Caco-2 (cell line): ENCODE data around the gene PPP1CC. TPM values are rescaled to one million over a fixed set of nuclear protein-coding genes. Genes with fewer than 3 reads are reported as not detected.

Source experiments
- BruUV-seq: library from RNA; stranded (reverse); fragments of 400-500 nt; replicated peaks from 2 replicates; lab custom pipeline; 2021; lab: Mats Ljungman, UMichigan
- CTCF ChIA-PET: fragments of 300-600 bp; sonication (Branson Sonifier 250); formaldehyde crosslinking; loops from one replicate; lab custom pipeline; 2022; ENCODE audit warnings: antibody characterized with exemption; lab: Charles Lee
- POLR2A ChIA-PET: fragments of 300-600 bp; sonication (Branson Sonifier 250); formaldehyde crosslinking; loops from one replicate; lab custom pipeline; 2022; ENCODE audit warnings: antibody characterized with exemption; lab: Charles Lee
- DNase-seq, 2 experiments: peaks; one replicate each; pipeline versions ENCODE4 v3.0.0 to v3.0.0-alpha.2; 2020 to 2022
- H3K27me3 ChIP-seq: replicated peaks from 2 replicates; pipeline ENCODE4 v1.6.0; 2011; ENCODE audit warnings: low read length; ENCODE audit not compliant: control insufficient read depth, insufficient read depth
- H3K36me3 ChIP-seq: 2 replicates; pipeline ENCODE4 v1.5.1; 2011; ENCODE audit warnings: low read length; ENCODE audit not compliant: control insufficient read depth, insufficient read depth
- H3K4me1 ChIP-seq: fragments of 250-450 bp; sonication (Bioruptor Pico); 2 replicates; pipeline ENCODE4 v1.5.1; 2020; ENCODE audit warnings: mild to moderate bottlenecking
- H3K4me3 ChIP-seq: 2 replicates; pipeline ENCODE4 v1.5.1; 2011; ENCODE audit warnings: low read depth, mild to moderate bottlenecking, control low read depth, low read length
- H3K9me3 ChIP-seq: fragments of 250-450 bp; sonication (Bioruptor Pico); 2 replicates; pipeline ENCODE4 v1.5.1; 2020; ENCODE audit warnings: mild to moderate bottlenecking, moderate library complexity
- H3K27ac Mint-ChIP-seq: one replicate; pipeline ENCODE4 v1.8.0; 2022; ENCODE audit warnings: mixed read lengths; ENCODE audit not compliant: unreplicated experiment
- H3K27me3 Mint-ChIP-seq: one replicate; pipeline ENCODE4 v1.8.0; 2022; ENCODE audit warnings: mixed read lengths; ENCODE audit not compliant: insufficient read depth, unreplicated experiment
- H3K36me3 Mint-ChIP-seq: one replicate; pipeline ENCODE4 v1.8.0; 2022; ENCODE audit warnings: mild to moderate bottlenecking, mixed read lengths; ENCODE audit not compliant: insufficient read depth, unreplicated experiment
- H3K4me1 Mint-ChIP-seq: one replicate; pipeline ENCODE4 v1.8.0; 2022; ENCODE audit warnings: low read depth, mixed read lengths; ENCODE audit not compliant: unreplicated experiment
- H3K4me3 Mint-ChIP-seq: one replicate; pipeline ENCODE4 v1.8.0; 2022; ENCODE audit warnings: mild to moderate bottlenecking, moderate library complexity, mixed read lengths; ENCODE audit not compliant: unreplicated experiment
- H3K9me3 Mint-ChIP-seq: one replicate; pipeline ENCODE4 v1.8.0; 2022; ENCODE audit warnings: mixed read lengths; ENCODE audit not compliant: unreplicated experiment
- CTCF ChIP-seq, 2 experiments: fragments of 200-600 bp in 1 of 2; IDR thresholded peaks; 1 replicate in 1 of 2; 2 replicates in 1 of 2; pipeline versions ENCODE4 v1.5.1 to v1.8.0; 2011 to 2022; ENCODE audit warnings: antibody characterized with exemption in 1 of 2, control low read depth in 1 of 2, inconsistent platforms in 1 of 2, low read depth in 1 of 2, low read length in 1 of 2, mild to moderate bottlenecking in 1 of 2, moderate library complexity in 1 of 2; ENCODE audit not compliant: insufficient read depth in 1 of 2, severe bottlenecking in 1 of 2, unreplicated experiment in 1 of 2
- intact Hi-C: fragments of 100-400 bp; cut with micrococcal nuclease; formaldehyde crosslinking; loops from one replicate; pipeline ENCODE4 v1.10.0; 2022; ENCODE audit not compliant: unreplicated experiment
- total RNA-seq: library from RNA; stranded (reverse); gene quantifications from 2 replicates; pipeline ENCODE4 v1.2.3, GENCODE V29; 2022

PPP1CC gene
- total RNA-seq, 1 experiment from 2014 or later = 213 TPM

GRCh38 chr12:110760204-110760609 lies 17.5 kb upstream of the PPP1CC start:
- intact Hi-C loops = no loop called here
- CTCF ChIA-PET = no interaction called here
- no peaks in the 10 kb centered on the region for H3K9me3 ChIP-seq
- no peak overlapping the region for H3K4me3 Mint-ChIP-seq
- H3K27ac Mint-ChIP-seq = no peak overlapping the region
- H3K4me1 Mint-ChIP-seq = no peaks in the 10 kb centered on the region
- no peaks in the 10 kb centered on the region for H3K27me3 ChIP-seq
- no peaks in the 10 kb centered on the region for H3K27me3 Mint-ChIP-seq
- POLR2A ChIA-PET = no interaction called here
- TF ChIP-seq CTCF (IDR thresholded peaks at IDR 0.05; ENCODE audit: insufficient read depth in 1 of 2, low read depth in 1 of 2, low read length in 1 of 2, severe bottlenecking in 1 of 2, unreplicated experiment in 1 of 2) = no peak
- H3K36me3 ChIP-seq = no peaks in the 10 kb centered on the region
- no TSS peak for BruUV-seq
- H3K9me3 Mint-ChIP-seq = no peaks in the 10 kb centered on the region
- no peak for DNase-seq
- H3K36me3 Mint-ChIP-seq = no peaks in the 10 kb centered on the region
- H3K4me1 ChIP-seq = no peaks in the 10 kb centered on the region
- no peak overlapping the region for H3K4me3 ChIP-seq

GRCh38 chr12:110758922-110759321 lies 16.2 kb upstream of the PPP1CC start:
- POLR2A ChIA-PET = no interaction called here
- H3K27ac Mint-ChIP-seq = no peak overlapping the region

GRCh38 chr12:110756611-110757010 lies 13.9 kb upstream of the PPP1CC start:
- CTCF ChIA-PET = interaction anchor here (0.7 kb wide), 1 partner anchor 287 kb away, joined by 4 read pairs; no protein-coding TSS in a partner anchor
- DNase-seq = no peak
- H3K36me3 Mint-ChIP-seq = no peaks in the 10 kb centered on the region

More at GRCh38 chr12:110758922-110759321, 16.2 kb upstream of the PPP1CC start:
- Histone ChIP-seq H3K4me1 (no peaks in the 10 kb centered on the region), H3K4me3 (no peak overlapping the region), H3K9me3 (no peaks in the 10 kb centered on the region), H3K36me3 (no peaks in the 10 kb centered on the region), H3K27me3 (no peaks in the 10 kb centered on the region)
- CTCF ChIA-PET = no interaction called here
- Mint-ChIP-seq H3K9me3 (no peaks in the 10 kb centered on the region), H3K27me3 (no peaks in the 10 kb centered on the region), H3K4me3 (no peak overlapping the region), H3K4me1 (no peaks in the 10 kb centered on the region), H3K36me3 (no peaks in the 10 kb centered on the region)
- DNase-seq = no peak
- TF ChIP-seq CTCF (IDR thresholded peaks at IDR 0.05; ENCODE audit: insufficient read depth in 1 of 2, low read depth in 1 of 2, low read length in 1 of 2, severe bottlenecking in 1 of 2, unreplicated experiment in 1 of 2) = no peak
- intact Hi-C loops = no loop called here
- BruUV-seq = no TSS peak

More at GRCh38 chr12:110756611-110757010, 13.9 kb upstream of the PPP1CC start:
- TF ChIP-seq CTCF (IDR thresholded peaks at IDR 0.05; ENCODE audit: insufficient read depth in 1 of 2, low read depth in 1 of 2, low read length in 1 of 2, severe bottlenecking in 1 of 2, unreplicated experiment in 1 of 2) = no peak
- H3K9me3 Mint-ChIP-seq = no peaks in the 10 kb centered on the region
- no peak overlapping the region for H3K4me3 Mint-ChIP-seq
- Histone ChIP-seq H3K4me1 (no peaks in the 10 kb centered on the region), H3K9me3 (no peaks in the 10 kb centered on the region), H3K4me3 (no peak overlapping the region), H3K36me3 (no peaks in the 10 kb centered on the region), H3K27me3 (no peaks in the 10 kb centered on the region)
- no peak overlapping the region for H3K27ac Mint-ChIP-seq
- intact Hi-C loops = no loop called here
- POLR2A ChIA-PET = no interaction called here
- no peaks in the 10 kb centered on the region for H3K27me3 Mint-ChIP-seq
- BruUV-seq = no TSS peak
- no peaks in the 10 kb centered on the region for H3K4me1 Mint-ChIP-seq
